Loucy (cell line): ENCODE measurements around the gene TRDMT1.

Source experiments
- H2AFZ ChIP-seq: fragments of 200-600 bp; sonication (generic); 2 replicates; pipeline ENCODE4 v1.6.0; 2016; ENCODE audit warnings: antibody characterized with exemption, mild to moderate bottlenecking, low read length, moderate library complexity
- H3F3A ChIP-seq: fragments of 200-600 bp; 2 replicates; pipeline ENCODE4 v1.6.0; 2016; ENCODE audit warnings: antibody characterized with exemption, low read depth, mild to moderate bottlenecking
- H3K27me3 ChIP-seq: fragments of 200-600 bp; sonication (generic); 2 replicates; pipeline ENCODE4 v1.6.1; 2014; ENCODE audit warnings: low read length, mild to moderate bottlenecking; ENCODE audit not compliant: insufficient read depth, poor library complexity, severe bottlenecking
- H3K36me3 ChIP-seq: fragments of 200-600 bp; sonication (generic); 2 replicates; pipeline ENCODE4 v1.6.1; 2016; ENCODE audit warnings: low read length; ENCODE audit not compliant: insufficient read depth
- H3K4me1 ChIP-seq: fragments of 200-600 bp; sonication (generic); 2 replicates; pipeline ENCODE4 v1.5.1; 2014; ENCODE audit warnings: low read length, mild to moderate bottlenecking; ENCODE audit not compliant: insufficient read depth, poor library complexity, severe bottlenecking
- H3K4me2 ChIP-seq: fragments of 200-600 bp; sonication (generic); 2 replicates; pipeline ENCODE4 v1.6.0; 2014; ENCODE audit warnings: antibody characterized with exemption, low read length, low read depth, mild to moderate bottlenecking; ENCODE audit not compliant: poor library complexity, severe bottlenecking
- H3K4me3 ChIP-seq: fragments of 200-600 bp; sonication (generic); 2 replicates; pipeline ENCODE4 v1.5.1; 2014; ENCODE audit warnings: low read length, mild to moderate bottlenecking, mixed read lengths; ENCODE audit not compliant: poor library complexity, severe bottlenecking
- H3K79me2 ChIP-seq: fragments of 200-600 bp; sonication (generic); 2 replicates; pipeline ENCODE4 v1.6.1; 2014; ENCODE audit warnings: low read length; ENCODE audit not compliant: insufficient read depth
- H3K9ac ChIP-seq: fragments of 200-600 bp; sonication (generic); 2 replicates; pipeline ENCODE4 v1.6.0; 2014; ENCODE audit warnings: mild to moderate bottlenecking, low read depth, low read length, moderate library complexity; ENCODE audit not compliant: poor library complexity, severe bottlenecking
- H3K9me2 ChIP-seq: fragments of 200-600 bp; sonication (generic); replicated peaks from 2 replicates; pipeline ENCODE4 v1.6.1; 2016; ENCODE audit warnings: low read depth, low read length, mixed read lengths
- H3K9me3 ChIP-seq: fragments of 200-600 bp; sonication (generic); 2 replicates; pipeline ENCODE4 v1.6.1; 2014; ENCODE audit warnings: mild to moderate bottlenecking, antibody characterized with exemption, low read length, low read depth; ENCODE audit not compliant: insufficient read depth
- H4K20me1 ChIP-seq: fragments of 200-600 bp; sonication (generic); 2 replicates; pipeline ENCODE4 v1.6.0; 2014; ENCODE audit warnings: antibody characterized with exemption, low read length, mild to moderate bottlenecking; ENCODE audit not compliant: insufficient read depth, poor library complexity, severe bottlenecking
- EZH2phosphoT487 ChIP-seq: fragments of 200-600 bp; IDR thresholded peaks from 2 replicates; pipeline ENCODE4 v1.6.1; 2018; ENCODE audit warnings: antibody characterized with exemption, mild to moderate bottlenecking, moderate library complexity, borderline replicate concordance
- TF ChIP-seq, protein P1 (sequence below): fragments of 200-600 bp; sonication (generic); conservative IDR thresholded peaks from 2 replicates; pipeline ENCODE4 v1.5.1; 2014; ENCODE audit warnings: mild to moderate bottlenecking, antibody characterized with exemption, low read length

The TRDMT1 gene

DNA sequence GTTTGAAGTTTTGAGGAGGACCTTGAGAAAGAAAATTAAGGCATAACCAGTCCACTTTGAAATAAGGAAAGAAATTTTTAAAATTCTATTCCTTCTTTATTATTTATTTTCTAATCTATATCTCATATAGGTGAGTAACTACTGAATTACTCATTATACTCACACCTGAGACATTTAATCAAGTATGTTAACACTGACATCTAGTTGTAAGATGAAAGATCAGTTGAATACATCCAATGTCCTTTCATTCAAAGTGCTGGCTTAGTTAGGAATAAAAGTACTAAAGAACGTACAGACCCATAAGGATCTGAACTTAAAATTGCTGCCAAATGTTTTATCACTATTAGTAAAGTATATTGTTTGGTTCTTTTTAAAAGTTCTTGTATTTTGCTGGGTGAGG is 23.5 kb downstream of the TRDMT1 start:
- Histone ChIP-seq H2AFZ (no peak overlapping the region), H3K36me3 (no peaks in the 10 kb centered on the region), H3K9me3 (no peaks in the 10 kb centered on the region), H4K20me1 (no peaks in the 10 kb centered on the region), H3K4me2 (no peak overlapping the region), H3K4me3 (no peak overlapping the region), H3K9ac (no peak overlapping the region), H3K27me3 (no peaks in the 10 kb centered on the region), H3K4me1 (peaks cover 20% of the 10 kb centered on the region), H3K79me2 (no peaks in the 10 kb centered on the region), H3F3A (no peaks in the 10 kb centered on the region), H3K9me2 (no peaks in the 10 kb centered on the region)
- TF ChIP-seq, protein P1, sequence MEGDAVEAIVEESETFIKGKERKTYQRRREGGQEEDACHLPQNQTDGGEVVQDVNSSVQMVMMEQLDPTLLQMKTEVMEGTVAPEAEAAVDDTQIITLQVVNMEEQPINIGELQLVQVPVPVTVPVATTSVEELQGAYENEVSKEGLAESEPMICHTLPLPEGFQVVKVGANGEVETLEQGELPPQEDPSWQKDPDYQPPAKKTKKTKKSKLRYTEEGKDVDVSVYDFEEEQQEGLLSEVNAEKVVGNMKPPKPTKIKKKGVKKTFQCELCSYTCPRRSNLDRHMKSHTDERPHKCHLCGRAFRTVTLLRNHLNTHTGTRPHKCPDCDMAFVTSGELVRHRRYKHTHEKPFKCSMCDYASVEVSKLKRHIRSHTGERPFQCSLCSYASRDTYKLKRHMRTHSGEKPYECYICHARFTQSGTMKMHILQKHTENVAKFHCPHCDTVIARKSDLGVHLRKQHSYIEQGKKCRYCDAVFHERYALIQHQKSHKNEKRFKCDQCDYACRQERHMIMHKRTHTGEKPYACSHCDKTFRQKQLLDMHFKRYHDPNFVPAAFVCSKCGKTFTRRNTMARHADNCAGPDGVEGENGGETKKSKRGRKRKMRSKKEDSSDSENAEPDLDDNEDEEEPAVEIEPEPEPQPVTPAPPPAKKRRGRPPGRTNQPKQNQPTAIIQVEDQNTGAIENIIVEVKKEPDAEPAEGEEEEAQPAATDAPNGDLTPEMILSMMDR: peak; percentile 39; the same call in 1 of the 2 replicates
- no peak for TF ChIP-seq EZH2phosphoT487

GRCh38 chr10:17177014-17177413 is 24.5 kb downstream of the TRDMT1 start:
- Histone ChIP-seq H3K36me3 (no peaks in the 10 kb centered on the region), H3K27me3 (no peaks in the 10 kb centered on the region), H3K9me2 (no peaks in the 10 kb centered on the region), H3K9ac (no peak overlapping the region), H3K79me2 (no peaks in the 10 kb centered on the region), H3K4me1 (peaks cover 20% of the 10 kb centered on the region), H4K20me1 (no peaks in the 10 kb centered on the region), H3K4me2 (no peak overlapping the region), H3K4me3 (no peak overlapping the region), H3K9me3 (no peaks in the 10 kb centered on the region), H2AFZ (no peak overlapping the region), H3F3A (no peaks in the 10 kb centered on the region)
- no peak for TF ChIP-seq EZH2phosphoT487
- TF ChIP-seq, protein P1: no peak

GRCh38 chr10:17176091-17176490 is 25.4 kb downstream of the TRDMT1 start:
- Histone ChIP-seq H3K36me3 (no peaks in the 10 kb centered on the region), H3K9ac (peak overlapping the region; percentile 54)

More at GRCh38 chr10:17176091-17176490, 25.4 kb downstream of the TRDMT1 start:
- Histone ChIP-seq H3K4me1 (peaks cover 17% of the 10 kb centered on the region), H3K9me3 (no peaks in the 10 kb centered on the region), H3F3A (no peaks in the 10 kb centered on the region), H4K20me1 (no peaks in the 10 kb centered on the region), H3K79me2 (no peaks in the 10 kb centered on the region), H3K27me3 (no peaks in the 10 kb centered on the region), H3K4me2 (peak overlapping the region; percentile 70), H3K9me2 (no peaks in the 10 kb centered on the region), H2AFZ (no peak overlapping the region), H3K4me3 (peak overlapping the region; percentile 40)
- TF ChIP-seq EZH2phosphoT487: no peak
- TF ChIP-seq, protein P1: no peak
